SK-N-SH treated with all-trans-retinoic acid at 6 μM for 48 hours (cell line): Measurements from ENCODE around the gene HPS1.

Experiments used
- ARNTL ChIP-seq: fragments of 450-650 bp; formaldehyde crosslinking; IDR thresholded peaks from 2 replicates; pipeline ENCODE4 v1.5.0; 2020; ENCODE audit warnings: low read depth, mild to moderate bottlenecking, moderate library complexity, borderline replicate concordance
- CREB5 ChIP-seq: fragments of 250-450 bp; sonication (Bioruptor Pico); IDR thresholded peaks from 2 replicates; pipeline ENCODE4 v1.5.1; 2020; ENCODE audit warnings: low read depth, mild to moderate bottlenecking, moderate library complexity
- CSDC2 ChIP-seq: fragments of 250-450 bp; sonication (Bioruptor Pico); IDR thresholded peaks from 2 replicates; pipeline ENCODE4 v1.5.0; 2020; ENCODE audit warnings: mild to moderate bottlenecking, moderate library complexity
- CSRNP3 ChIP-seq: fragments of 250-450 bp; sonication (Bioruptor Pico); IDR thresholded peaks from 2 replicates; pipeline ENCODE4 v1.5.1; 2021; ENCODE audit warnings: mild to moderate bottlenecking, moderate library complexity
- GLIS3 ChIP-seq: fragments of 250-450 bp; sonication (Bioruptor Pico); IDR thresholded peaks from 2 replicates; pipeline ENCODE4 v1.5.0; 2020; ENCODE audit warnings: mild to moderate bottlenecking, moderate library complexity
- PATZ1 ChIP-seq: fragments of 250-450 bp; sonication (Bioruptor Pico); IDR thresholded peaks from 2 replicates; pipeline ENCODE4 v1.8.0; 2020; ENCODE audit warnings: mild to moderate bottlenecking, moderate library complexity, borderline replicate concordance
- RARB ChIP-seq: fragments of 250-450 bp; sonication (Bioruptor Pico); IDR thresholded peaks from 2 replicates; pipeline ENCODE4 v1.8.0; 2021; ENCODE audit warnings: mild to moderate bottlenecking, moderate library complexity
- ZC3H10 ChIP-seq: fragments of 250-450 bp; sonication (Bioruptor Pico); IDR thresholded peaks from 2 replicates; pipeline ENCODE4 v1.5.1; 2021; ENCODE audit warnings: mild to moderate bottlenecking, moderate library complexity
- ZFP3 ChIP-seq: fragments of 250-450 bp; sonication (Bioruptor Pico); IDR thresholded peaks from 2 replicates; pipeline ENCODE4 v1.5.0; 2020; ENCODE audit warnings: mild to moderate bottlenecking, moderate library complexity
- ZNF565 ChIP-seq: fragments of 450-650 bp; formaldehyde crosslinking; conservative IDR thresholded peaks from 2 replicates; pipeline ENCODE4 v1.5.0; 2020; ENCODE audit warnings: low read depth, mild to moderate bottlenecking, moderate library complexity
- ZNF8 ChIP-seq: fragments of 450-650 bp; formaldehyde crosslinking; IDR thresholded peaks from 2 replicates; pipeline ENCODE4 v1.5.0; 2020; ENCODE audit warnings: mild to moderate bottlenecking, moderate library complexity

GRCh38 chr10:98436704-98437103 lies 10.0 kb downstream of the HPS1 start:
- TF ChIP-seq ZC3H10 (CRISPR knock-in tag) (no peak), RARB (no peak), PATZ1 (CRISPR knock-in tag) (no peak), CREB5 (CRISPR knock-in tag) (no peak), ARNTL (CRISPR knock-in tag) (no peak), ZNF565 (CRISPR knock-in tag) (no peak), CSRNP3 (CRISPR knock-in tag) (no peak), GLIS3 (CRISPR knock-in tag) (no peak), ZNF8 (CRISPR knock-in tag) (no peak), CSDC2 (CRISPR knock-in tag) (no peak), ZFP3 (CRISPR knock-in tag) (no peak)
